ENCODE measurements around the gene CAPZA3. TPM values are rescaled to one million over a fixed set of nuclear protein-coding genes. Genes with fewer than 3 reads are reported as not detected.
"Not testable (repeated sequence)": the region's sequence is repeated elsewhere in the genome, so short reads cannot be mapped to it uniquely, and the experiment has no call there.

Gene CAPZA3
- polyA plus RNA-seq, 1 donor from 2014 or later = not detected

- H2AFZ ChIP-seq (ENCODE audit: low read depth, low read length) = no peak overlapping the region
- no peaks in the 10 kb centered on the region for H4K20me1 ChIP-seq (ENCODE audit: insufficient read depth)
- no peak overlapping the region for H3K4me2 ChIP-seq (ENCODE audit: low read length)
- no peaks in the 10 kb centered on the region for H3K36me3 ChIP-seq (ENCODE audit: insufficient read depth, low read length)
- no peaks in the 10 kb centered on the region for H3K27me3 ChIP-seq (ENCODE audit: insufficient read depth, low read depth, low read length)
- no peaks in the 10 kb centered on the region for H3K9me3 ChIP-seq (ENCODE audit: low read length)
- no peaks in the 10 kb centered on the region for H3K79me2 ChIP-seq (replicated peaks; ENCODE audit: insufficient read depth, low read length)
- H3F3A ChIP-seq (ENCODE audit: insufficient read depth, low read length, poor library complexity, severe bottlenecking) = no peaks in the 10 kb centered on the region
- H3K9me2 ChIP-seq (ENCODE audit: insufficient read depth, low read length) = no peaks in the 10 kb centered on the region
- H3K4me3 ChIP-seq (ENCODE audit: low read length) = no peak overlapping the region
- no peak overlapping the region for H3K27ac ChIP-seq (ENCODE audit: low read length)
- no peak for TF ChIP-seq EP300 (conservative IDR thresholded peaks at IDR 0.05; ENCODE audit: poor library complexity, severe bottlenecking)
- TF ChIP-seq SMC3 (conservative IDR thresholded peaks at IDR 0.05; ENCODE audit: poor library complexity) = no peak
- no peak for TF ChIP-seq EZH2 (IDR thresholded peaks at IDR 0.05; ENCODE audit: borderline replicate concordance, insufficient read depth, low read length, poor library complexity, severe bottlenecking)
- TF ChIP-seq TAF1 (IDR thresholded peaks at IDR 0.05; ENCODE audit: low read depth) = no peak
- TF ChIP-seq REST (IDR thresholded peaks at IDR 0.05; ENCODE audit: borderline replicate concordance) = no peak
- TF ChIP-seq POLR2AphosphoS5 (IDR thresholded peaks at IDR 0.05) = no peak
- H3K9ac ChIP-seq (ENCODE audit: low read length) = no peak overlapping the region
Observed at GRCh38 chr12:18782827-18783226, 44.9 kb downstream of the CAPZA3 start.

- H4K20me1 ChIP-seq (ENCODE audit: insufficient read depth); H3K36me3 ChIP-seq (ENCODE audit: insufficient read depth, low read length); H3K9me3 ChIP-seq (ENCODE audit: low read length); H3K4me2 ChIP-seq (ENCODE audit: low read length); H3F3A ChIP-seq (ENCODE audit: insufficient read depth, low read length, poor library complexity, severe bottlenecking); H3K27me3 ChIP-seq (ENCODE audit: insufficient read depth, low read depth, low read length); H3K9ac ChIP-seq (ENCODE audit: low read length); H3K4me3 ChIP-seq (ENCODE audit: low read length); H3K27ac ChIP-seq (ENCODE audit: low read length); H2AFZ ChIP-seq (ENCODE audit: low read depth, low read length); H3K79me2 ChIP-seq (replicated peaks; ENCODE audit: insufficient read depth, low read length); H3K9me2 ChIP-seq (ENCODE audit: insufficient read depth, low read length): not testable (repeated sequence)
Observed at GRCh38 chr12:18785465-18785864, 47.5 kb downstream of the CAPZA3 start.

Other genes starting within 250 kb of the CAPZA3 start
- gene PLCZ1, start 107 bp upstream of the CAPZA3 start, polyA plus RNA-seq = not detected in 2 replicates

Data from neural cell (in vitro differentiated cells).